CD4-positive, alpha-beta T cell (primary cell): ENCODE results near the gene ATP6V0E2. TPM values are rescaled to one million over a fixed set of nuclear protein-coding genes. Genes with fewer than 3 reads are reported as not detected.

ENCODE experiments used
- ATAC-seq: fragments of 200-7000 bp; cut with Tn5 transposase; one replicate; pipeline ENCODE4 v1.10.0; 2022; ENCODE audit warnings: mild to moderate bottlenecking; ENCODE audit not compliant: poor library complexity
- CTCF ChIA-PET: fragments of 350-600 bp; sonication (Branson Sonifier 250); formaldehyde crosslinking; loops from one replicate; lab custom pipeline; 2021; ENCODE audit warnings: antibody characterized with exemption, inconsistent platforms; lab: Charles Lee
- POLR2A ChIA-PET: fragments of 350-600 bp; sonication (Branson Sonifier 250); formaldehyde crosslinking; loops from one replicate; lab custom pipeline; 2021; ENCODE audit warnings: antibody characterized with exemption, inconsistent platforms; lab: Charles Lee
- DNase-seq, 14 experiments: peaks; one replicate each; pipeline ENCODE4 v3.0.0-alpha.2; 2013 to 2020; ENCODE audit warnings: mixed read lengths in 2 of 14
- H3K27ac ChIP-seq, 2 donors: one replicate each; pipeline versions ENCODE4 v1.5.1 to v1.7.0; 2013; ENCODE audit warnings: low read length in 2 of 2, low read depth in 1 of 2, mild to moderate bottlenecking in 1 of 2
- H3K27me3 ChIP-seq, 2 experiments: 1 replicate in 1 of 2; 2 replicates in 1 of 2; pipeline versions ENCODE4 v1.6.1 to v1.7.0; 2013; ENCODE audit warnings: low read length in 2 of 2, control low read depth in 1 of 2, mild to moderate bottlenecking in 1 of 2, moderate library complexity in 1 of 2; ENCODE audit not compliant: insufficient read depth in 2 of 2, control insufficient read depth in 1 of 2
- H3K36me3 ChIP-seq: one replicate; pipeline ENCODE4 v1.6.1; 2013; ENCODE audit warnings: low read length, control low read depth; ENCODE audit not compliant: insufficient read depth
- H3K4me1 ChIP-seq: one replicate; pipeline ENCODE4 v1.6.1; 2013; ENCODE audit warnings: low read length, control low read depth; ENCODE audit not compliant: insufficient read depth
- H3K4me3 ChIP-seq: one replicate; pipeline ENCODE4 v1.5.1; 2013; ENCODE audit warnings: mild to moderate bottlenecking, low read length, moderate library complexity
- H3K9me3 ChIP-seq, 2 experiments: 1 replicate in 1 of 2; 2 replicates in 1 of 2; pipeline versions ENCODE4 v1.6.1 to v1.7.0; 2013; ENCODE audit warnings: low read length in 2 of 2, mild to moderate bottlenecking in 2 of 2, control low read depth in 1 of 2, moderate library complexity in 1 of 2; ENCODE audit not compliant: control insufficient read depth in 1 of 2, insufficient read depth in 1 of 2
- H3K27ac Mint-ChIP-seq: one replicate; pipeline ENCODE4 v1.8.0; 2020; ENCODE audit warnings: mixed read lengths
- H3K27me3 Mint-ChIP-seq: one replicate; pipeline ENCODE4 v1.8.0; 2021; ENCODE audit warnings: mixed read lengths
- H3K36me3 Mint-ChIP-seq: one replicate; pipeline ENCODE4 v1.8.0; 2021; ENCODE audit warnings: low read depth, mixed read lengths
- H3K4me1 Mint-ChIP-seq: one replicate; pipeline ENCODE4 v1.8.0; 2021; ENCODE audit warnings: low read depth, mixed read lengths
- H3K4me3 Mint-ChIP-seq: one replicate; pipeline ENCODE4 v1.8.0; 2020; ENCODE audit warnings: mild to moderate bottlenecking, mixed read lengths
- H3K9me3 Mint-ChIP-seq: one replicate; pipeline ENCODE4 v1.8.0; 2020; ENCODE audit warnings: mixed read lengths
- intact Hi-C, 2 experiments: fragments of 100-400 bp; cut with DNase I in 1 of 2; cut with micrococcal nuclease in 1 of 2; formaldehyde crosslinking; loops; one replicate each; pipeline versions ENCODE4 v1.15.1 to v1.9.0; 2023 to 2025; cut with DNase I, micrococcal nuclease
- total RNA-seq, 174 experiments: library from RNA in 2 of 174; stranded (reverse) in 2 of 174; gene quantifications; one replicate each; pipeline ENCODE4 v1.2.3 and lab custom pipeline; 2021 to 2026
- TF ChIP-seq, protein P1 (sequence below): fragments of 200-600 bp; IDR thresholded peaks from one replicate; pipeline ENCODE4 v1.8.0; 2022; ENCODE audit warnings: antibody characterized with exemption, mild to moderate bottlenecking

Gene ATP6V0E2
- total RNA-seq, 2 experiments from 2014 or later, result 23.2 to 24.9 TPM

DNA sequence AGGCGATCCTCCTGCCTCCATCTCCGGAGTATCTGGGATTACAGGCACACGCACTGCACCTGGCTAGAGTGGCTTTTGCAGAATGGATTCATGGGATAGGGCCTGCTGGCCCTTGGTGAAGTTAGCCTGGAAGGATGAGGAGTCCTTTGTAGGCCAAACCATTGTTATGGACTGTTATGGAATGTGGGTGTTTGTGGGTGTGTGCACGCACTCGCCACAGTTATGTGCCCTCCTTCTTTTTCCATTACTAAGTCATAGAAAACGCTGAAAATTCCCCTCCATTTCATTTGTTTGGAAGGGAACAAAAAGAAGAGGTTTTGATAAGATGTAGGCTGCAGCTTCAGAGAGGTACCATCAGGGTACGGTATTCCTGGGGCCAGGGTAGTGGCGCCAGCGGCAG, 20.6 kb upstream of the ATP6V0E2 start:
- H3K27ac Mint-ChIP-seq, result no peak overlapping the region
- intact Hi-C loops, result no loop called here
- H3K9me3 Mint-ChIP-seq, result no peaks in the 10 kb centered on the region
- TF ChIP-seq, protein P1, sequence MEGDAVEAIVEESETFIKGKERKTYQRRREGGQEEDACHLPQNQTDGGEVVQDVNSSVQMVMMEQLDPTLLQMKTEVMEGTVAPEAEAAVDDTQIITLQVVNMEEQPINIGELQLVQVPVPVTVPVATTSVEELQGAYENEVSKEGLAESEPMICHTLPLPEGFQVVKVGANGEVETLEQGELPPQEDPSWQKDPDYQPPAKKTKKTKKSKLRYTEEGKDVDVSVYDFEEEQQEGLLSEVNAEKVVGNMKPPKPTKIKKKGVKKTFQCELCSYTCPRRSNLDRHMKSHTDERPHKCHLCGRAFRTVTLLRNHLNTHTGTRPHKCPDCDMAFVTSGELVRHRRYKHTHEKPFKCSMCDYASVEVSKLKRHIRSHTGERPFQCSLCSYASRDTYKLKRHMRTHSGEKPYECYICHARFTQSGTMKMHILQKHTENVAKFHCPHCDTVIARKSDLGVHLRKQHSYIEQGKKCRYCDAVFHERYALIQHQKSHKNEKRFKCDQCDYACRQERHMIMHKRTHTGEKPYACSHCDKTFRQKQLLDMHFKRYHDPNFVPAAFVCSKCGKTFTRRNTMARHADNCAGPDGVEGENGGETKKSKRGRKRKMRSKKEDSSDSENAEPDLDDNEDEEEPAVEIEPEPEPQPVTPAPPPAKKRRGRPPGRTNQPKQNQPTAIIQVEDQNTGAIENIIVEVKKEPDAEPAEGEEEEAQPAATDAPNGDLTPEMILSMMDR, result no peak
- no peak overlapping the region for H3K4me3 ChIP-seq
- ChIA-PET POLR2A (interaction anchor here (1.2 kb wide), 1 partner anchor 14 kb away, joined by 3 read pairs; no protein-coding TSS in a partner anchor), CTCF (no interaction called here)
- H3K27me3 Mint-ChIP-seq, result no peaks in the 10 kb centered on the region
- no peaks in the 10 kb centered on the region for H3K9me3 ChIP-seq
- H3K4me3 Mint-ChIP-seq, result no peak overlapping the region
- H3K4me1 ChIP-seq, result peaks cover 40% of the 10 kb centered on the region
- H3K27me3 ChIP-seq, result no peaks in the 10 kb centered on the region
- no peak for ATAC-seq
- no peak for DNase-seq
- peaks cover 24% of the 10 kb centered on the region for H3K36me3 ChIP-seq
- H3K36me3 Mint-ChIP-seq, result peaks cover 53% of the 10 kb centered on the region
- no peak overlapping the region for H3K27ac ChIP-seq
- peaks cover 62% of the 10 kb centered on the region for H3K4me1 Mint-ChIP-seq

- CTCF ChIA-PET, result interaction anchor here (1.0 kb wide), 1 partner anchor 15 kb away, joined by 3 read pairs; no protein-coding TSS in a partner anchor
- DNase-seq (peak in 13 of 14 experiments; percentile 21 to 68 (median 48)), ATAC-seq (peak; percentile 80)
- H3K27me3 Mint-ChIP-seq, result no peaks in the 10 kb centered on the region
- Histone ChIP-seq H3K4me3 (no peak overlapping the region), H3K4me1 (peaks cover 44% of the 10 kb centered on the region), H3K9me3 (no peaks in the 10 kb centered on the region), H3K27ac (no peak overlapping the region), H3K27me3 (no peaks in the 10 kb centered on the region), H3K36me3 (peaks cover 20% of the 10 kb centered on the region)
- intact Hi-C loops, result no loop called here
- TF ChIP-seq, protein P1, result no peak
- peaks cover 49% of the 10 kb centered on the region for H3K36me3 Mint-ChIP-seq
- POLR2A ChIA-PET, result interaction anchor here (0.9 to 2.4 kb wide), 7 partner anchors 9 to 20 kb away, joined by 3 to 12 read pairs (median 4); partner anchors contain the start of gene ZNF862
- H3K4me3 Mint-ChIP-seq, result peak overlapping the region; percentile 8
- H3K9me3 Mint-ChIP-seq, result no peaks in the 10 kb centered on the region
- peaks cover 62% of the 10 kb centered on the region for H3K4me1 Mint-ChIP-seq
- H3K27ac Mint-ChIP-seq, result peak overlapping the region; percentile 61
These were observed 19.0 kb upstream of the ATP6V0E2 start for GRCh38 chr7:149854611-149855360.

DNA sequence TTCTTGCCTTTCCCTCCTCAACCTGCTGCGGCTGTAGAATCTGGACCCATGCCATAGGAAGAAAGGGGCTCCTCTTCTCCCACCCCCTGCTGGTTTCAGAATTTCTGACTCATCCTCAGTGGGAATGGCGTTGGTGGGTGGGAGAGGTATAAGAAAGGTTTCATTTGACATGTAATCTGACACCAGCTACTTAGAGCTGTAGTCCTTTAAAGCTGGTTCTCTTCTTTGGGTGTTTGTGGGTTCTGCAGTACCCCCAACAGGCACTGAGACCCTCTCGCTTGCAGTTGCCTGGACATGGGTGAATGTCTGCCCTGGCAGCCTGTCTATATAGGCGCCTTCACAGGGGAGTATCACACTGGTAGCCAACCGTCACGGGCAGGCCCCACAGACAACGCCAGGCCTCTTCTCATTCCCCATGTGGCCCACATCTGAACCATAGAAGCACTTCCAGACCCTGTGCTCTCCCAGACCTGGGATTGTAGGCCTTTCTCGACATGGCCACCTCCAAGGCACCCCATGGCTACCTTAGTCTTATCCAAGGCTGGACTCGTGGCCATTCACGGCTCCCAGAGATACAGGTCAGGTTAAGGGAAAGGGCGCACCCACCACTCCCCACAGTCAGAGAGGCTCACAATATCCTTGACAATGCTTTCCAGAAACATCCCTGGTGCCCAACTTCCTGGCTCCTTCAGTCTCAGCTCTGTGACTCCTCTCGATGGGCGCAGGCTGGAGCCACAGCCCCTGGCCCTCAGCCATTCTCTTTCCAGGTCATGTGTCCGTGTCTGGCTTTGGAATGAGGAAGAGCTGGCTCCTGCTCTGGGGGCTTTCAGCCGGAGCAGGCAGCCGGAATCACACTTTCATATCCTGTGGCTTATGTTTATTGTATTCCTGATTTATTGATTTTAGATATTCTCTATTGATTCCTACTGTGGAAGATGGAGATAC, 18.1 kb upstream of the ATP6V0E2 start:
- Histone ChIP-seq H3K36me3 (peaks cover 29% of the 10 kb centered on the region), H3K4me3 (no peak overlapping the region), H3K4me1 (peaks cover 38% of the 10 kb centered on the region), H3K27me3 (no peaks in the 10 kb centered on the region), H3K9me3 (no peaks in the 10 kb centered on the region), H3K27ac (no peak overlapping the region)
- ChIA-PET CTCF (interaction anchor here (1.0 to 1.5 kb wide), 2 partner anchors 16 to 28 kb away, joined by 3 to 5 read pairs; no protein-coding TSS in a partner anchor), POLR2A (interaction anchor here (1.3 to 2.4 kb wide), 4 partner anchors 9 to 19 kb away, joined by 3 to 12 read pairs (median 10); partner anchors contain the start of gene ZNF862)
- TF ChIP-seq, protein P1, result no peak
- no peak for DNase-seq
- peaks cover 60% of the 10 kb centered on the region for H3K4me1 Mint-ChIP-seq
- H3K9me3 Mint-ChIP-seq, result no peaks in the 10 kb centered on the region
- H3K27me3 Mint-ChIP-seq, result no peaks in the 10 kb centered on the region
- peak overlapping the region; percentile 61 for H3K27ac Mint-ChIP-seq
- ATAC-seq, result no peak
- intact Hi-C loops, result loop anchor here (1.0 to 2.0 kb wide), 4 partner anchors 10 to 17 kb away; partner anchors contain the start of gene ZNF862 (in 1 of the 2)
- peaks cover 49% of the 10 kb centered on the region for H3K36me3 Mint-ChIP-seq
- peak overlapping the region; percentile 61 for H3K4me3 Mint-ChIP-seq
